Endodermal cell (in vitro differentiated cells): ENCODE results near the gene KLHL3. TPM values are rescaled to one million over a fixed set of nuclear protein-coding genes. Genes with fewer than 3 reads are reported as not detected.

ENCODE experiments used
- DNase-seq: peaks from one replicate; pipeline ENCODE4 v3.0.0-alpha.2; 2017
- H3K27ac ChIP-seq: 2 replicates; pipeline ENCODE4 v1.5.1; 2013; ENCODE audit warnings: mild to moderate bottlenecking, low read depth, low read length, moderate library complexity
- H3K27me3 ChIP-seq: 2 replicates; pipeline ENCODE4 v1.6.1; 2013; ENCODE audit warnings: mild to moderate bottlenecking, low read length, moderate library complexity; ENCODE audit not compliant: insufficient read depth, control insufficient read depth, poor library complexity, severe bottlenecking
- H3K36me3 ChIP-seq: 2 replicates; pipeline ENCODE4 v1.7.0; 2013; ENCODE audit warnings: mild to moderate bottlenecking, low read length, moderate library complexity; ENCODE audit not compliant: control insufficient read depth, insufficient read depth
- H3K4me1 ChIP-seq: one replicate; pipeline ENCODE4 v1.7.0; 2013; ENCODE audit warnings: low read length; ENCODE audit not compliant: control insufficient read depth, insufficient read depth
- H3K4me3 ChIP-seq: 2 replicates; pipeline ENCODE4 v1.5.1; 2013; ENCODE audit warnings: mild to moderate bottlenecking, low read length, moderate library complexity
- H3K9ac ChIP-seq: 2 replicates; pipeline ENCODE4 v1.6.1; 2013; ENCODE audit warnings: mild to moderate bottlenecking, low read length, moderate library complexity; ENCODE audit not compliant: poor library complexity, severe bottlenecking; ENCODE audit errors: extremely low read depth
- H3K9me3 ChIP-seq: 2 replicates; pipeline ENCODE4 v1.6.1; 2013; ENCODE audit warnings: mild to moderate bottlenecking, low read length, moderate library complexity; ENCODE audit not compliant: control insufficient read depth
- H3K27ac Mint-ChIP-seq: 2 replicates; pipeline ENCODE4 v1.8.0; 2020; ENCODE audit warnings: mixed read lengths
- H3K27me3 Mint-ChIP-seq: 2 replicates; pipeline ENCODE4 v1.8.0; 2021; ENCODE audit warnings: mild to moderate bottlenecking, mixed read lengths; ENCODE audit not compliant: insufficient read depth
- H3K36me3 Mint-ChIP-seq: 2 replicates; pipeline ENCODE4 v1.8.0; 2020; ENCODE audit warnings: low read depth, mixed read lengths
- H3K4me1 Mint-ChIP-seq: 2 replicates; pipeline ENCODE4 v1.8.0; 2020; ENCODE audit warnings: mixed read lengths
- H3K4me3 Mint-ChIP-seq: 2 replicates; pipeline ENCODE4 v1.8.0; 2020; ENCODE audit warnings: mild to moderate bottlenecking, moderate library complexity, mixed read lengths
- H3K9me3 Mint-ChIP-seq: 2 replicates; pipeline ENCODE4 v1.8.0; 2020; ENCODE audit warnings: mild to moderate bottlenecking, mixed read lengths
- WGBS, 2 experiments: methylation state at CpG; one replicate each; pipeline versions ENCODE4 v1.1.5 to v1.1.7; 2013; ENCODE audit warnings: missing lambda C conversion rate in 2 of 2, mixed read lengths in 1 of 2; ENCODE audit not compliant: insufficient coverage in 1 of 2, insufficient read length in 1 of 2; 5-methylcytosine and 5-hydroxymethylcytosine counted together
- total RNA-seq, 2 donors: library from RNA; stranded (reverse); fragmentation: NEBNext Ultra II Directional in 1 of 2; extraction: Animal tissue kit (Norgen Biotek cat#: 25700) in 1 of 2; gene quantifications; 2 replicates in 1 of 2; 3 replicates in 1 of 2; pipeline ENCODE4 v1.2.1, GENCODE V29; 2021
- TF ChIP-seq, protein P1 (sequence below): fragments of 200-600 bp; sonication (generic); conservative IDR thresholded peaks from 2 replicates; pipeline ENCODE4 v1.5.0; 2021; ENCODE audit warnings: antibody characterized with exemption, mild to moderate bottlenecking

Gene KLHL3
- total RNA-seq, 2 donors from 2014 or later = 17.5 to 19.4 TPM

DNA sequence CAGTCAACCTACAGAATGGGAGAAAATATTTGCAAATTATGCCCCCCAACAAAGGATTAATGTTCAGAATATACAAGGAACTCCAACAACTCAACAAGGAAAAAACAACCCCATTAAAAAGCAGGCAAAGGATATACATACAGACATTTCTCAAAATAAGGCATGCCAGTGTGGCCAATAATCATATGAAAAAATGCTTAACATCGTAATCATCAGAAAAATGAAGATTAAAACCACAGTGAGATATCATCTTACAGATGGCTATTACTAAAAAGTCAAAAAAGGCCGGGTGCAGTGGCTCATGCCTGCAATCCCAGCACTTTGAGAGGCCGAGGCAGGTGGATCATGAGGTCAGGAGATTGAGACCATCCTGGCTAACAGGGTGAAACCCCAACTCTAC is 103.2 kb downstream of the KLHL3 start:
- H3K27ac Mint-ChIP-seq = no peak overlapping the region
- no peaks in the 10 kb centered on the region for H3K27me3 Mint-ChIP-seq
- H3K4me3 Mint-ChIP-seq = no peak overlapping the region
- Histone ChIP-seq H3K27me3 (no peaks in the 10 kb centered on the region), H3K9me3 (no peaks in the 10 kb centered on the region), H3K9ac (no peak overlapping the region), H3K4me3 (no peak overlapping the region), H3K4me1 (peaks cover 3% of the 10 kb centered on the region), H3K36me3 (no peaks in the 10 kb centered on the region), H3K27ac (no peak overlapping the region)
- H3K4me1 Mint-ChIP-seq = peaks cover 20% of the 10 kb centered on the region
- peaks cover 24% of the 10 kb centered on the region for H3K36me3 Mint-ChIP-seq
- TF ChIP-seq, protein P1, sequence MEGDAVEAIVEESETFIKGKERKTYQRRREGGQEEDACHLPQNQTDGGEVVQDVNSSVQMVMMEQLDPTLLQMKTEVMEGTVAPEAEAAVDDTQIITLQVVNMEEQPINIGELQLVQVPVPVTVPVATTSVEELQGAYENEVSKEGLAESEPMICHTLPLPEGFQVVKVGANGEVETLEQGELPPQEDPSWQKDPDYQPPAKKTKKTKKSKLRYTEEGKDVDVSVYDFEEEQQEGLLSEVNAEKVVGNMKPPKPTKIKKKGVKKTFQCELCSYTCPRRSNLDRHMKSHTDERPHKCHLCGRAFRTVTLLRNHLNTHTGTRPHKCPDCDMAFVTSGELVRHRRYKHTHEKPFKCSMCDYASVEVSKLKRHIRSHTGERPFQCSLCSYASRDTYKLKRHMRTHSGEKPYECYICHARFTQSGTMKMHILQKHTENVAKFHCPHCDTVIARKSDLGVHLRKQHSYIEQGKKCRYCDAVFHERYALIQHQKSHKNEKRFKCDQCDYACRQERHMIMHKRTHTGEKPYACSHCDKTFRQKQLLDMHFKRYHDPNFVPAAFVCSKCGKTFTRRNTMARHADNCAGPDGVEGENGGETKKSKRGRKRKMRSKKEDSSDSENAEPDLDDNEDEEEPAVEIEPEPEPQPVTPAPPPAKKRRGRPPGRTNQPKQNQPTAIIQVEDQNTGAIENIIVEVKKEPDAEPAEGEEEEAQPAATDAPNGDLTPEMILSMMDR = no peak
- DNase-seq = no peak
- WGBS, 2 experiments = 92 to 94% methylated on average over 3 of the region's 3 CpGs
- H3K9me3 Mint-ChIP-seq = no peaks in the 10 kb centered on the region

DNA sequence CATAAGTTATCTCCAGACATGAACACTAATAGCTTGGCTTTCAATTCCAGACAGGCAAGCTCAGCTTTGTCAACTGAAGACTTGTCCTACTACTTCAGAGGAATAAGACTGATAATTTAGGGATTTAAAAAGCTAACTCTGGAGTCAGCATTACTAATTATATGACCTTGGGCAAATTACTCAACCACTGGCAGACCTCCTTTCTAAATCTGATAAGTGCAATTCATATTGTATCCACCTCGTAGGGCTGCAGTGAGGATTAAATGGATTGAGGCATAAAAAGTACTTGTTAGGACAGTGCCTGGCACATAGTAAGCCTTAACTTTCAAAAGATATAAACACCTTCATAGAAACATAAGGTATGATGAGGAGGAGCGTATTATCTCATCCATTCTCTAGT is 104.4 kb downstream of the KLHL3 start:
- H3K4me3 Mint-ChIP-seq = no peak overlapping the region

DNA sequence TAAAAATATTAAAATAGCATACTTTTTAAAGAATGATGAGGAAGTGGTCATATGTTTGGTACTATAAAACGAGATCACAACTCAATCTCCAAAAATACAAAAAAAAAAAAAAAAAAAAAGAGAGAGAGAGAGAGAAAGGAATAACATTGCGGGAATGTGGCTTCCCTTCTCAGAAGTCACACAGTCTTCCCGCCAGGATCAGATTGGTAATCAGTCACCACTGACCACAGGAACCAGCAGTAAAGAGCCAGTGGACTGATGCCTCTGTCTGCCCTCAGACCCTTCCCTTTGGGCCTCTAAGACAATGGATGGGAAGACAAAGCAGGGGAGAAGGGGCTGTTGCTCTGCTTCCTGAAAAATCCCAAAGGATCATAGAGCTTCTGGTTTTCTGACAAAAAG is 104.9 kb downstream of the KLHL3 start:
- H3K4me1 ChIP-seq = peaks cover 3% of the 10 kb centered on the region
- DNase-seq = no peak
- H3K27me3 ChIP-seq = no peaks in the 10 kb centered on the region
- H3K9me3 ChIP-seq = no peaks in the 10 kb centered on the region
- peaks cover 20% of the 10 kb centered on the region for H3K4me1 Mint-ChIP-seq
- H3K9me3 Mint-ChIP-seq = no peaks in the 10 kb centered on the region
- peaks cover 10% of the 10 kb centered on the region for H3K36me3 Mint-ChIP-seq
- 97% methylated on average over 2 of the region's 3 CpGs; no CpG with 5 or more reads in 1 of the 2 experiments for WGBS, 2 experiments
- no peak overlapping the region for H3K9ac ChIP-seq
- H3K27me3 Mint-ChIP-seq = no peaks in the 10 kb centered on the region
- H3K27ac ChIP-seq = no peak overlapping the region
- no peak overlapping the region for H3K27ac Mint-ChIP-seq
- TF ChIP-seq, protein P1 = no peak
- H3K36me3 ChIP-seq = no peaks in the 10 kb centered on the region
- no peak overlapping the region for H3K4me3 Mint-ChIP-seq
- H3K4me3 ChIP-seq = no peak overlapping the region

More for the DNA sequence above, 104.4 kb downstream of the KLHL3 start:
- TF ChIP-seq, protein P1 = no peak
- Histone ChIP-seq H3K27me3 (no peaks in the 10 kb centered on the region), H3K27ac (no peak overlapping the region), H3K9ac (no peak overlapping the region), H3K36me3 (no peaks in the 10 kb centered on the region), H3K9me3 (no peaks in the 10 kb centered on the region), H3K4me3 (no peak overlapping the region), H3K4me1 (peaks cover 3% of the 10 kb centered on the region)
- WGBS, 2 experiments = 94% methylated on average over 2 of the region's 2 CpGs; no CpG with 5 or more reads in 1 of the 2 experiments
- no peaks in the 10 kb centered on the region for H3K27me3 Mint-ChIP-seq
- no peak for DNase-seq
- no peaks in the 10 kb centered on the region for H3K9me3 Mint-ChIP-seq
- H3K27ac Mint-ChIP-seq = no peak overlapping the region
- H3K4me1 Mint-ChIP-seq = peaks cover 20% of the 10 kb centered on the region
- peaks cover 11% of the 10 kb centered on the region for H3K36me3 Mint-ChIP-seq
